Activated CD4-positive, alpha-beta T cell treated with anti-CD3 and anti-CD28 coated beads, Interleukin-2, amount 10 ng/mL, durations not matched to agents 24 days and 14 days (primary cell): ENCODE data around the gene SLC35F3. TPM values are rescaled to one million over a fixed set of nuclear protein-coding genes. Genes with fewer than 3 reads are reported as not detected.
"Not testable (repeated sequence)": the region's sequence is repeated elsewhere in the genome, so short reads cannot be mapped to it uniquely, and the experiment has no call there.

Experiments
- DNase-seq: peaks from one replicate; pipeline ENCODE4 v3.0.0; 2022
- H3K27ac Mint-ChIP-seq: one replicate; pipeline ENCODE4 v1.8.0; 2022; ENCODE audit warnings: mild to moderate bottlenecking, mixed read lengths
- H3K27me3 Mint-ChIP-seq: one replicate; pipeline ENCODE4 v1.8.0; 2022; ENCODE audit warnings: mixed read lengths
- H3K36me3 Mint-ChIP-seq: one replicate; pipeline ENCODE4 v1.8.0; 2022; ENCODE audit warnings: low read depth, mild to moderate bottlenecking, mixed read lengths
- H3K4me1 Mint-ChIP-seq: one replicate; pipeline ENCODE4 v1.8.0; 2021; ENCODE audit warnings: mixed read lengths
- H3K4me3 Mint-ChIP-seq: one replicate; pipeline ENCODE4 v1.8.0; 2022; ENCODE audit warnings: mild to moderate bottlenecking, moderate library complexity, mixed read lengths
- H3K9me3 Mint-ChIP-seq: one replicate; pipeline ENCODE4 v1.8.0; 2021; ENCODE audit warnings: mixed read lengths
- intact Hi-C: fragments of 100-400 bp; cut with micrococcal nuclease; formaldehyde crosslinking; loops from one replicate; pipeline ENCODE4 v1.15.1; 2023
- total RNA-seq: library from RNA; stranded (reverse); gene quantifications from 2 replicates; pipeline ENCODE4 v1.2.3, GENCODE V29; 2022

The SLC35F3 gene
- total RNA-seq, 1 donor from 2014 or later = 10.9 TPM

DNA sequence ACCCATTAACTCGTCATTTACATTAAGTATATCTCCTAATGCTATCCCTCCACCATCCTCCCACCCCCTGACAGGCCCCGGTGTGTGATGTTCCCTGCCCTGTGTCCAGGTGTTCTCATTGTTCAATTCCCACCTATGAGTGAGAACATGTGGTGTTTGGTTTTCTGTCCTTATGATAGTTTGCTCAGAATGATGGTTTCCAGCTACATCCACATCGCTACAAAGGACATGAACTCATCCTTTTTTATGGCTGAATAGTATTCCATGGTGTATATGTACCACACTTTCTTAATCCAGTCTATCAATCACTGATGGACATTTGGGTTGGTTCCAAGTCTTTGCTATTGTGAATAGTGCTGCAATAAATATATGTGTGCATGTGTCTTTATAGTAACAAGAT lies 217.2 kb downstream of the SLC35F3 start:
- DNase-seq, H3K36me3 Mint-ChIP-seq, H3K9me3 Mint-ChIP-seq, H3K4me1 Mint-ChIP-seq, H3K4me3 Mint-ChIP-seq, H3K27ac Mint-ChIP-seq, intact Hi-C loops: not testable (repeated sequence)
- peaks cover 33% of the 10 kb centered on the region for H3K27me3 Mint-ChIP-seq

- H3K4me3 Mint-ChIP-seq, intact Hi-C loops, H3K9me3 Mint-ChIP-seq, H3K4me1 Mint-ChIP-seq, DNase-seq, H3K27ac Mint-ChIP-seq, H3K36me3 Mint-ChIP-seq: not testable (repeated sequence)
- H3K27me3 Mint-ChIP-seq = peaks cover 33% of the 10 kb centered on the region
Measured at GRCh38 chr1:234122571-234122970, 218.1 kb downstream of the SLC35F3 start.

DNA sequence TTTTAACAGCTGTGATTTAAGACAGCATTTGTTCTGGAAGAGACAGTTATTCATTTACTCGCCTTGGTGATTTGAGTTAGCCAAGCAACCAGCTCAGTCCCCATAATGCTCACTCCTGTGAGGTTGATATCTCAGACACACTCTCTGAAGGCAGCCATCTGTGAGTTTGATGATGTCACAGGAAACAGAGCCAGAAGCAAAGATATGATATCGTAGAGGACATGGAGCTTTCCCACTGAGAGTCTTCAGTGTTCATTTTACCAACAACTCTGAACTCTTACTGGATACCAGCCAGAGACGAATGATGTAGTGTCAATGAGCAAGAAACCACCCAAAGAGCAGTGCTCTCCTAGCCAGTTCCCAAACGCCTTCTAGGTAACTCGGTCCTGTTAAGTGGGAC lies 219.4 kb downstream of the SLC35F3 start:
- Mint-ChIP-seq H3K27me3 (peaks cover 28% of the 10 kb centered on the region), H3K27ac (no peak overlapping the region), H3K4me1 (no peaks in the 10 kb centered on the region), H3K36me3 (no peaks in the 10 kb centered on the region), H3K4me3 (no peak overlapping the region), H3K9me3 (peaks cover 4% of the 10 kb centered on the region)
- no peak for DNase-seq
- intact Hi-C loops = no loop called here

DNA sequence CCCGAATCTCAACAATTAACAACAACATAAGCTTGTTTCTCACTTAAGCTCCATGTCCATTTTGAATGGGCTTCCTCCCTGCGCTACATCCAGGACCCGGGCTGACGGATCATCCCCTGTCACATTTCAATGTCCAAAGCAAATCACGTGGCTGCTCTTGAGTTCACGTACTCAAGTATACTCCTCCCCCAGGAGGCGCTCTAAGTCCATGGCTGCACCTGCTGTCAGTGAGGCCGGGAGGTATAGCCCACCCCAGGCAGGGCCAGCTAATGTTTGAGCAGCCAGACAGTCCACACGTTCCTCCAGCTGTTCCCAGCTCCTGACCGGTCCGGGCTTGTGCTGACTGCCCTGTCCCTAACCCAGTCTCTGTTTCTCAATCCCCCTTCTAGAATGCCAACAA lies 220.8 kb downstream of the SLC35F3 start:
- DNase-seq = peak; percentile 78
- Mint-ChIP-seq H3K36me3 (no peaks in the 10 kb centered on the region), H3K4me3 (no peak overlapping the region), H3K9me3 (peaks cover 4% of the 10 kb centered on the region), H3K4me1 (no peaks in the 10 kb centered on the region), H3K27ac (no peak overlapping the region), H3K27me3 (peaks cover 21% of the 10 kb centered on the region)
- intact Hi-C loops = no loop called here

GRCh38 chr1:234125714-234126113 lies 221.2 kb downstream of the SLC35F3 start:
- Mint-ChIP-seq H3K36me3 (no peaks in the 10 kb centered on the region), H3K4me1 (no peaks in the 10 kb centered on the region), H3K27me3 (peaks cover 17% of the 10 kb centered on the region), H3K9me3 (peaks cover 4% of the 10 kb centered on the region), H3K4me3 (no peak overlapping the region), H3K27ac (no peak overlapping the region)
- intact Hi-C loops = no loop called here
- DNase-seq = no peak

GRCh38 chr1:234127026-234127671 lies 222.7 kb downstream of the SLC35F3 start:
- Mint-ChIP-seq H3K4me3 (no peak overlapping the region), H3K4me1 (no peaks in the 10 kb centered on the region), H3K27ac (no peak overlapping the region), H3K9me3 (peaks cover 4% of the 10 kb centered on the region), H3K27me3 (peaks cover 29% of the 10 kb centered on the region), H3K36me3 (no peaks in the 10 kb centered on the region)
- no peak for DNase-seq
- intact Hi-C loops = no loop called here

GRCh38 chr1:234132795-234133194 lies 228.3 kb downstream of the SLC35F3 start:
- Mint-ChIP-seq H3K27me3 (peaks cover 28% of the 10 kb centered on the region), H3K4me1 (no peaks in the 10 kb centered on the region), H3K36me3 (no peaks in the 10 kb centered on the region), H3K4me3 (no peak overlapping the region), H3K27ac (no peak overlapping the region), H3K9me3 (no peaks in the 10 kb centered on the region)
- intact Hi-C loops = no loop called here
- no peak for DNase-seq

DNA sequence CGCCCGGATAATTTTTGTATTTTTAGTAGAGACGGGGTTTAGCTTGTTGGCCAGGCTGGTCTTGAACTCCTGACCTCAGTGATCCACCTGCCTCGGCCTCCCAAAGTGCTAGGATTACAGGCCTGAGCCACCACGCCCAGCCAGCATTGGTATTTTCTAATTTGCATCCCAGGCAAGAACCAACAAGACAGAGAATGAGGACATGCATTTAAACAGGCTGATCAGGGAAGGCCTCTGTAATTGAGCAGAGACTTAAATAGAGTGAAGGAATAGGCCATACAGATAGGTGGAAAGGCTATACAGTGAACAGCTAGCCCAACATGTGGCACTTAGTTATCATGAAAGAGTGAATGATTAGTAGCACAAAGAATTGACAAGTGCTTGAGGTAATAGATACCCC lies 230.4 kb downstream of the SLC35F3 start:
- Mint-ChIP-seq H3K9me3 (no peaks in the 10 kb centered on the region), H3K36me3 (no peaks in the 10 kb centered on the region), H3K27ac (no peak overlapping the region), H3K27me3 (peaks cover 31% of the 10 kb centered on the region), H3K4me3 (no peak overlapping the region), H3K4me1 (no peaks in the 10 kb centered on the region)
- intact Hi-C loops = no loop called here
- DNase-seq = no peak

GRCh38 chr1:234135501-234135900 lies 231.0 kb downstream of the SLC35F3 start:
- no peak for DNase-seq
- no peaks in the 10 kb centered on the region for H3K9me3 Mint-ChIP-seq
- H3K4me3 Mint-ChIP-seq = no peak overlapping the region
- intact Hi-C loops = no loop called here
- H3K27me3 Mint-ChIP-seq = peaks cover 31% of the 10 kb centered on the region
- H3K27ac Mint-ChIP-seq = no peak overlapping the region
- no peaks in the 10 kb centered on the region for H3K4me1 Mint-ChIP-seq
- H3K36me3 Mint-ChIP-seq = no peaks in the 10 kb centered on the region

DNA sequence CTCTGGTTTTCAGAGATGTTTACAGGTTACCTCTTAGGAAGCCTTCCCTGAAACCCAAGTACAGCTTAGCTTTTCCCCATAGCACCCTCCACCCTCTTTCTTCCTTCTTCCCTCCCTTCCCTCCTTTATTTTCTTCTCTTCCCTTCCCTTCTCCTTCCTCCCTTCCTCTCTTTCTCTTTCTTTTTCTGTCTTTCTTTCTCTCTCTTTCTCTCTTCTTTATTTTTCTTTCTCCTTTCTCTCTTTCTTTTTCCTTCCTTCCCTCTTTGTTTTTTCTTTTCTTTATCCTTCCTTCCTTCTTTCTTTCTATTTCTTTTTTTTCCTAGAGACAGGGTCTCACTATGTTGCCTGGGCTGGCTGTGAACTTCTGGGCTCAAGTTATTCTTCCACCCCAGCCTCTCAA lies 231.6 kb downstream of the SLC35F3 start:
- no peak for DNase-seq
- no peak overlapping the region for H3K4me3 Mint-ChIP-seq
- intact Hi-C loops = no loop called here
- H3K9me3 Mint-ChIP-seq = no peaks in the 10 kb centered on the region
- no peaks in the 10 kb centered on the region for H3K4me1 Mint-ChIP-seq
- no peak overlapping the region for H3K27ac Mint-ChIP-seq
- H3K27me3 Mint-ChIP-seq = peaks cover 28% of the 10 kb centered on the region
- no peaks in the 10 kb centered on the region for H3K36me3 Mint-ChIP-seq

DNA sequence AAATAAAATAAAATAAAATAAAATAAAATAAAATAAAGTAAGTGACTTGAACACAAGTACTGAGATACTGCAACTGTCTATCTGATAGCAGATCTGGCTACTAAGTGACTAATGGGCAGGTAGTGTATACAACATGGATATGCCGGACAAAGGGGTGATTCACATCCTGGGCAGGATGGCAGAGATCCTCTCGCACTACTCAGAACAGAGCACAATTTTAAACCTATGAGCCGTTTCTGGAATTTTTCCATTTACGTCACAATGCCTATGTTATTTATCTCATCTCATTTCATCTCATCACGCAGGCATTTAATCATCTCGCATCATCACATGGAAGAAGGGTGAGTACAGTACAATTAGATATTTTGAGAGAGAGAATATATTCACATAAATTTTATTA lies 235.5 kb downstream of the SLC35F3 start:
- Mint-ChIP-seq H3K4me1 (no peaks in the 10 kb centered on the region), H3K27ac (no peak overlapping the region), H3K27me3 (peaks cover 28% of the 10 kb centered on the region), H3K36me3 (no peaks in the 10 kb centered on the region), H3K9me3 (no peaks in the 10 kb centered on the region), H3K4me3 (no peak overlapping the region)
- DNase-seq = no peak
- intact Hi-C loops = no loop called here

DNA sequence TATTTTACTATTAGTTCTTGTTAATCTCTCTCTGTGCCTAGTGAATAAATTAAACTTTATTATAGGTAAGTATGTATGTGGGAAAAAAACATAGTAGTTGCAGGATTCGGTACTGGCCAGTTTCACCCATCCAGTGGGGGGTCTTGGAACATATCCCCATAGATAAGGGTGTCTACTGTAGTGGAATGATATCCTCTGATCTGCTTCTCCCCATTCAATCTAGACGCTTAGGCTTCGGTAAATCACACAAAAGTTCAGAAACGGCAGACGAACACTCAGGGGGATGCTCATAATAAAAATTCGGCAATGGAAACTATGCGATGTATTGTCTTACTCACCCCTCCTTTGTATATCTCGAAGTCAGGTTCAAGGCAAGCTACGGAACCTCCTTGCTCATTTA lies 235.9 kb downstream of the SLC35F3 start:
- no peaks in the 10 kb centered on the region for H3K4me1 Mint-ChIP-seq
- H3K36me3 Mint-ChIP-seq = no peaks in the 10 kb centered on the region
- no peak overlapping the region for H3K27ac Mint-ChIP-seq
- H3K27me3 Mint-ChIP-seq = peaks cover 32% of the 10 kb centered on the region
- intact Hi-C loops = no loop called here
- no peak for DNase-seq
- no peaks in the 10 kb centered on the region for H3K9me3 Mint-ChIP-seq
- no peak overlapping the region for H3K4me3 Mint-ChIP-seq

GRCh38 chr1:234141006-234141405 lies 236.5 kb downstream of the SLC35F3 start:
- DNase-seq = no peak
- Mint-ChIP-seq H3K36me3 (no peaks in the 10 kb centered on the region), H3K27ac (no peak overlapping the region), H3K4me1 (no peaks in the 10 kb centered on the region), H3K4me3 (no peak overlapping the region), H3K27me3 (peaks cover 37% of the 10 kb centered on the region), H3K9me3 (no peaks in the 10 kb centered on the region)
- intact Hi-C loops = no loop called here

DNA sequence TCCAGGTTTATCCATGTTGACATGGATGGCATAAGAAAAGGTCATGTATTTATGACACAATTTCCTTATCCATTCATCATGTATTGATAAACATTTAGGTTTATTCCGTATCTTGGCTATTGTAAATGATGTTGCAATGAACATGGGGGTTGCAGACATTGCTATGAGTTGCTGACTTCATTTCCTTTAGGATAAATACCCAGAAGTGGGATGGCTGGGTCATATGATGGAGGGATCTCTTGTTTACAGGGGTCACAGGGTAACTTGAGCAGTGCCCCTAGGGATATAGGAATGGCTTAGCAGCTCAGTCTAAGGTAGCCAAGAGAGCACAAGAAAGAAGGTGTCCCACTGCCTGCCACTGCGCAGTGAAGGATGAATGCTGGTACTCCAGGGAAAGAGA lies 239.2 kb downstream of the SLC35F3 start:
- H3K4me1 Mint-ChIP-seq = peaks cover 6% of the 10 kb centered on the region
- no peak for DNase-seq
- no peak overlapping the region for H3K4me3 Mint-ChIP-seq
- H3K36me3 Mint-ChIP-seq = no peaks in the 10 kb centered on the region
- intact Hi-C loops = no loop called here
- H3K27me3 Mint-ChIP-seq = peaks cover 41% of the 10 kb centered on the region
- no peak overlapping the region for H3K27ac Mint-ChIP-seq
- H3K9me3 Mint-ChIP-seq = no peaks in the 10 kb centered on the region

DNA sequence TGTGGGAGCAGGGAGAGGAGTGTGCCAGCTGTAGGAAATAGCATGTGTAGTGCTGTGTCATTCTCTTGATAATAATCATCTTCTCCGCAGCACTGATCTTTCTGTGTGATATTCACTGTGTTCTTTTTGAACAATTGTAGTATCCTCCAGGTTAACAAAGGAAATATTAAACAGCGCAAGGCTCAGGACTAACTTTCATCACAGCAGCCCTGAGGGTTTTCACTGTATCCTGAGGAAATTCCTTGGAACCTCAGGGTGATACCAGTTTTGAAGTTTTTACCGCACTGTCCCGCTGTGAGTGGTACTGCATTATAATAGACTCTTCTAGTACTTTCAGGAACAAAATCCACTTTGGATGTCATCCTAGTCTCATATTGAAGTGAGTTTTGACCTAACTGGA lies 240.4 kb downstream of the SLC35F3 start:
- Mint-ChIP-seq H3K9me3 (no peaks in the 10 kb centered on the region), H3K27ac (no peak overlapping the region), H3K4me1 (peaks cover 8% of the 10 kb centered on the region), H3K4me3 (no peak overlapping the region), H3K36me3 (no peaks in the 10 kb centered on the region), H3K27me3 (peaks cover 47% of the 10 kb centered on the region)
- intact Hi-C loops = no loop called here
- no peak for DNase-seq
